Measurements from ENCODE around the gene ATF5.

The ATF5 gene

GRCh38 chr19:49950590-49950948 lies 21.6 kb downstream of the ATF5 start:
- peak overlapping the region; percentile 6; the same call in 1 of the 2 replicates for H3K4me2 ChIP-seq (ENCODE audit: low read length)
- no peak overlapping the region for H2AFZ ChIP-seq (ENCODE audit: low read depth, low read length)
- H3K27ac ChIP-seq (ENCODE audit: low read length): no peak overlapping the region
- H3K9me3 ChIP-seq (ENCODE audit: insufficient read depth, low read length): no peaks in the 10 kb centered on the region
- no peak overlapping the region for H3K4me3 ChIP-seq (ENCODE audit: low read length)
- H3K27me3 ChIP-seq (ENCODE audit: low read depth, low read length): peaks cover 74% of the 10 kb centered on the region
- no peak overlapping the region for H3K9ac ChIP-seq (ENCODE audit: low read length)
- peaks cover 3% of the 10 kb centered on the region; the same call in 1 of the 2 replicates for H4K20me1 ChIP-seq (ENCODE audit: insufficient read depth, low read length)
- peaks cover 42% of the 10 kb centered on the region for H3K4me1 ChIP-seq (ENCODE audit: low read length)
- no peaks in the 10 kb centered on the region for H3K36me3 ChIP-seq (replicated peaks; ENCODE audit: low read depth, low read length)
- TF ChIP-seq EZH2phosphoT487 (IDR thresholded peaks at IDR 0.05; ENCODE audit: low read depth) (no peak), CTCF (IDR thresholded peaks at IDR 0.05; ENCODE audit: low read depth, low read length) (no peak)
- no peaks in the 10 kb centered on the region for H3K79me2 ChIP-seq (ENCODE audit: low read length)

DNA sequence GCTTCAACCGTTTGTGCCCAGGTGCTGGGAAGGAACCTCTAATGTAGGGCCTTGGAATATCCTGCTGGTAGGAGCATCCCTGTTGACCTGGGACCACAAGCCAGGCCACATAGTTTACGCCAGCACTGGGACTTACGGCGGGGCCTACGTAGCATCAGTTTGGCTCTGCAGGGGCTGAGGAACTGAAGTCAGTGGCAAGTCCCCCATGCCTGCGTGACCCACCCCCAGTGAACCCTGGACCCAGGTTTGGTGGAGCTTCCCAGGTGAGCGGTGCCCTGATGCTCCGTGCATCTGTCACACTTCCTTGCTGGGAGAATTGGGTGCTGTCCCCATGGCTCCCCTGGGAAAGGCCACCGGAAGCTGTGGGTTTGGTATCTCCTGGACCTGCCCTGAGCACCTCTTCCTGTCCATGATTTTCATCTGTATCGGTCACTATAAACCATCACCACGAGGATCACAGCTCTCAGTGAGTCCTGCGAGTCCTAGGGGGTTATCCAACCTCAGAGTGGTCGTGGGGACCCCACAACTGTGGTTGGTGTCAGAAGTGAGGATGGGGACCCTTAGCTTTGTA lies 22.0 kb downstream of the ATF5 start:
- H2AFZ ChIP-seq (ENCODE audit: low read depth, low read length): no peak overlapping the region
- H4K20me1 ChIP-seq (ENCODE audit: insufficient read depth, low read length): peaks cover 3% of the 10 kb centered on the region; the same call in 1 of the 2 replicates
- H3K4me2 ChIP-seq (ENCODE audit: low read length): peak overlapping the region; percentile 6; the same call in 1 of the 2 replicates
- H3K27me3 ChIP-seq (ENCODE audit: low read depth, low read length): peaks cover 77% of the 10 kb centered on the region
- no peaks in the 10 kb centered on the region for H3K79me2 ChIP-seq (ENCODE audit: low read length)
- H3K9me3 ChIP-seq (ENCODE audit: insufficient read depth, low read length): no peaks in the 10 kb centered on the region
- H3K36me3 ChIP-seq (replicated peaks; ENCODE audit: low read depth, low read length): no peaks in the 10 kb centered on the region
- H3K9ac ChIP-seq (ENCODE audit: low read length): no peak overlapping the region
- no peak for TF ChIP-seq EZH2phosphoT487 (IDR thresholded peaks at IDR 0.05; ENCODE audit: low read depth)
- no peak for TF ChIP-seq CTCF (IDR thresholded peaks at IDR 0.05; ENCODE audit: low read depth, low read length)
- peaks cover 42% of the 10 kb centered on the region for H3K4me1 ChIP-seq (ENCODE audit: low read length)
- no peak overlapping the region for H3K4me3 ChIP-seq (ENCODE audit: low read length)
- H3K27ac ChIP-seq (ENCODE audit: low read length): no peak overlapping the region

DNA sequence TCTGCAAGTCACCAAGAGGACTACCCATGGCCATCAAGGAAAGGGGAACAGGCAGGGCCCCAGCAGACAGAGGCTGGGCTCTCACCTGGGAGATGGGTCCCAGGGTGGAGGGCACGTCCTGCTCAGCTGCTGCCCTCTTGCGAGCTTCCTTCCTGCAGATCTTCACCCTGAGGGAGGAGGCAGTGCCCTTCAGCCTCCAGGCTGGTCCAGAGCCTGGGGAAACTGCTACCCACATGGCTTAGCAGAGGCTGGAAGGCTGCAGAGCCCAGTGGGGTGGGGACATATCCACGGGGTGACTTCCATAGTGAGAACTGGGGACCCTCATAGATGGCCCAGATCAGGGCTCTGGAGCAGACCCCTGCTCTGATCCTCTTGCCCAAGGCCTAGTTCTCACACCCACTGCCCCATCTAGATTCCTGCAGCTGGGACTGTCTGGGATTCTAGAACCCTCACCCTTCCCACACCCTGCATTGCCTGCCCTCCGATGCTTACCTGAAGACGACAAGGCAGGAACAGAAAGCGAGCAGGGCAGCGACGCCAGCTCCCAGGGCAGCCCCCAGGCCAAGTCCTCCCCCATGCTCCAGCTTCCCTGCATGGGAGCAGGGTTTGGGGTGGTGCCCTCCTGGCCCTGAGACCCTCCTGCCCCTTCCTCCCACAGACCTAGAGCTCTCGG lies 22.9 kb downstream of the ATF5 start:
- peaks cover 42% of the 10 kb centered on the region for H3K4me1 ChIP-seq (ENCODE audit: low read length)
- no peaks in the 10 kb centered on the region for H3K36me3 ChIP-seq (replicated peaks; ENCODE audit: low read depth, low read length)
- peaks cover 3% of the 10 kb centered on the region; the same call in 1 of the 2 replicates for H4K20me1 ChIP-seq (ENCODE audit: insufficient read depth, low read length)
- H2AFZ ChIP-seq (ENCODE audit: low read depth, low read length): no peak overlapping the region
- no peak overlapping the region for H3K4me3 ChIP-seq (ENCODE audit: low read length)
- H3K79me2 ChIP-seq (ENCODE audit: low read length): no peaks in the 10 kb centered on the region
- no peak overlapping the region for H3K4me2 ChIP-seq (ENCODE audit: low read length)
- H3K27me3 ChIP-seq (ENCODE audit: low read depth, low read length): peaks cover 74% of the 10 kb centered on the region
- H3K9ac ChIP-seq (ENCODE audit: low read length): no peak overlapping the region
- H3K27ac ChIP-seq (ENCODE audit: low read length): no peak overlapping the region
- TF ChIP-seq EZH2phosphoT487 (IDR thresholded peaks at IDR 0.05; ENCODE audit: low read depth): no peak
- no peak for TF ChIP-seq CTCF (IDR thresholded peaks at IDR 0.05; ENCODE audit: low read depth, low read length)
- H3K9me3 ChIP-seq (ENCODE audit: insufficient read depth, low read length): no peaks in the 10 kb centered on the region

- no peak for TF ChIP-seq CTCF (IDR thresholded peaks at IDR 0.05; ENCODE audit: low read depth, low read length)
- TF ChIP-seq EZH2phosphoT487 (IDR thresholded peaks at IDR 0.05; ENCODE audit: low read depth): no peak
- Histone ChIP-seq H3K36me3 (replicated peaks; ENCODE audit: low read depth, low read length) (no peaks in the 10 kb centered on the region), H3K4me3 (ENCODE audit: low read length) (no peak overlapping the region), H2AFZ (ENCODE audit: low read depth, low read length) (no peak overlapping the region), H3K9ac (ENCODE audit: low read length) (no peak overlapping the region), H3K27me3 (ENCODE audit: low read depth, low read length) (peaks cover 74% of the 10 kb centered on the region), H3K27ac (ENCODE audit: low read length) (no peak overlapping the region), H4K20me1 (ENCODE audit: insufficient read depth, low read length) (peaks cover 3% of the 10 kb centered on the region; the same call in 1 of the 2 replicates), H3K4me2 (ENCODE audit: low read length) (no peak overlapping the region), H3K9me3 (ENCODE audit: insufficient read depth, low read length) (no peaks in the 10 kb centered on the region), H3K79me2 (ENCODE audit: low read length) (no peaks in the 10 kb centered on the region), H3K4me1 (ENCODE audit: low read length) (peaks cover 42% of the 10 kb centered on the region)
Measured at GRCh38 chr19:49952479-49952836, 23.5 kb downstream of the ATF5 start.

Measured in OCI-LY3 (cell line).